Endothelial cell of umbilical vein (primary cell): ENCODE results near the gene TOR4A. TPM values are rescaled to one million over a fixed set of nuclear protein-coding genes. Genes with fewer than 3 reads are reported as not detected.

ENCODE experiments used
- BruUV-seq: library from RNA; stranded (reverse); fragments of 400-500 nt; replicated peaks from 2 replicates; lab custom pipeline; 2021; lab: Mats Ljungman, UMichigan
- CTCF ChIA-PET: fragments of 300-600, 350-600 bp; sonication (Branson Sonifier 250); formaldehyde crosslinking; loops from one replicate; lab custom pipeline; 2021; ENCODE audit warnings: antibody characterized with exemption, inconsistent platforms; lab: Charles Lee
- POLR2A ChIA-PET: fragments of 300-600, 350-600 bp; sonication (Branson Sonifier 250); formaldehyde crosslinking; loops from one replicate; lab custom pipeline; 2021; ENCODE audit warnings: antibody characterized with exemption, inconsistent platforms; lab: Charles Lee
- DNase-seq: peaks from one replicate; pipeline ENCODE4 v3.0.0-alpha.2; 2011; ENCODE audit warnings: low read depth, low spot score
- FAIRE-seq: peaks from 2 replicates; lab custom pipeline; 2011; peaks lifted over from hg19 to GRCh38; lab: Jason Lieb, UNC
- H2AFZ ChIP-seq: 2 replicates; pipeline ENCODE4 v1.6.0; 2012; ENCODE audit warnings: low read depth, low read length, control low read depth, inconsistent platforms
- H3K27ac ChIP-seq: 2 replicates; pipeline ENCODE4 v1.5.1; 2011; ENCODE audit warnings: low read depth, mild to moderate bottlenecking, control low read depth, low read length, moderate library complexity; ENCODE audit not compliant: insufficient read depth
- H3K27me3 ChIP-seq, 2 experiments: 2 replicates each; pipeline versions ENCODE4 v1.6.0 to v1.6.1; 2011; ENCODE audit warnings: low read length in 2 of 2, mixed read lengths in 1 of 2; ENCODE audit not compliant: control insufficient read depth in 2 of 2, insufficient read depth in 2 of 2
- H3K36me3 ChIP-seq, 2 experiments: 2 replicates in 1 of 2; 3 replicates in 1 of 2; pipeline ENCODE4 v1.5.1; 2011; ENCODE audit warnings: low read length in 2 of 2, mild to moderate bottlenecking in 1 of 2, moderate library complexity in 1 of 2; ENCODE audit not compliant: control insufficient read depth in 2 of 2, insufficient read depth in 2 of 2; ENCODE audit errors: extremely low read depth in 1 of 2
- H3K4me1 ChIP-seq: 3 replicates; pipeline ENCODE4 v1.5.1; 2011; ENCODE audit warnings: mild to moderate bottlenecking, low read length; ENCODE audit not compliant: control insufficient read depth, insufficient read depth; ENCODE audit errors: extremely low read depth
- H3K4me2 ChIP-seq: 2 replicates; pipeline ENCODE4 v1.6.1; 2011; ENCODE audit warnings: low read length, control low read depth, mixed read lengths; ENCODE audit not compliant: insufficient read depth
- H3K4me3 ChIP-seq, 3 experiments: fragments of 200-600 bp in 1 of 3; sonication (generic), shearing (Covaris generic) in 1 of 3; replicated peaks in 1 of 3; 2 replicates each; pipeline ENCODE4 v1.5.1; 2011 to 2016; ENCODE audit warnings: control low read depth in 3 of 3, low read length in 3 of 3, mild to moderate bottlenecking in 2 of 3, inconsistent platforms in 1 of 3, low read depth in 1 of 3, moderate library complexity in 1 of 3; ENCODE audit not compliant: insufficient read depth in 1 of 3
- H3K79me2 ChIP-seq: 2 replicates; pipeline ENCODE4 v1.6.0; 2012; ENCODE audit warnings: low read length, inconsistent platforms; ENCODE audit not compliant: control insufficient read depth, insufficient read depth
- H3K9ac ChIP-seq: replicated peaks from 2 replicates; pipeline ENCODE3; 2011; ENCODE audit warnings: low read length, control low read depth; ENCODE audit not compliant: insufficient read depth; ENCODE audit errors: extremely low read depth
- H3K9me1 ChIP-seq: replicated peaks from 3 replicates; pipeline ENCODE4 v1.6.0; 2011; ENCODE audit warnings: mild to moderate bottlenecking, low read length; ENCODE audit not compliant: control insufficient read depth, insufficient read depth; ENCODE audit errors: extremely low read depth
- H3K9me3 ChIP-seq: replicated peaks from 2 replicates; pipeline ENCODE4 v1.5.1; 2012; ENCODE audit warnings: low read length, inconsistent platforms; ENCODE audit not compliant: control insufficient read depth, insufficient read depth
- H4K20me1 ChIP-seq: replicated peaks from 2 replicates; pipeline ENCODE3; 2011; ENCODE audit warnings: mild to moderate bottlenecking, low read length; ENCODE audit not compliant: control insufficient read depth, insufficient read depth; ENCODE audit errors: extremely low read depth
- CTCF ChIP-seq, 2 donors: IDR thresholded peaks; 1 replicate in 1 of 2; 2 replicates in 1 of 2; pipeline ENCODE4 v1.5.1; 2011; ENCODE audit warnings: low read length in 2 of 2, mild to moderate bottlenecking in 2 of 2, moderate library complexity in 2 of 2, control low read depth in 1 of 2, inconsistent platforms in 1 of 2, low read depth in 1 of 2; ENCODE audit not compliant: insufficient read depth in 1 of 2; ENCODE audit errors: extremely low read depth in 1 of 2
- GATA2 ChIP-seq: IDR thresholded peaks from 2 replicates; pipeline ENCODE4 v1.7.0; 2011; ENCODE audit warnings: low read depth, mild to moderate bottlenecking, moderate library complexity, mixed read lengths, low read length; ENCODE audit not compliant: insufficient read length, insufficient read depth
- JUN ChIP-seq: IDR thresholded peaks from 2 replicates; pipeline ENCODE4 v1.6.1; 2011; ENCODE audit warnings: borderline replicate concordance, low read depth; ENCODE audit not compliant: insufficient read length, insufficient read depth
- MAX ChIP-seq: IDR thresholded peaks from 2 replicates; pipeline ENCODE4 v1.6.1; 2011; ENCODE audit not compliant: insufficient read depth, insufficient read length
- dilution Hi-C: fragments of 300-500 bp; cut with MboI; formaldehyde crosslinking; loops from one replicate; pipeline ENCODE4 v1.15.0; 2019; ENCODE audit warnings: low sequenced_read_pairs; ENCODE audit not compliant: extremely low pct_ligation_motif_present
- intact Hi-C: fragments of 100-400 bp; cut with micrococcal nuclease; formaldehyde crosslinking; loops from one replicate; pipeline ENCODE4 v1.10.0; 2022
- polyA plus RNA-seq, 4 experiments: library from polyadenylated mRNA; depleted of rRNA in 3 of 4; stranded (reverse) in 3 of 4; unstranded in 1 of 4; fragments of >200 nt; gene quantifications; 2 replicates each; pipeline versions ENCODE4 v1.2.1 to v1.2.3, GENCODE V29; 2011 to 2012; ENCODE audit warnings: missing spikeins in 1 of 4
- total RNA-seq: library from RNA; stranded (reverse); gene quantifications from 2 replicates; pipeline ENCODE4 v1.2.3, GENCODE V29; 2021

Gene TOR4A
- total and polyA plus RNA-seq, 2 donors (not counting 3 experiments of a cell fraction or from before 2014, with no cell fraction given), result 32.4 to 48.0 TPM

- Histone ChIP-seq H3K27ac (peak overlapping the region; percentile 97), H3K79me2 (peaks cover 21% of the 10 kb centered on the region), H3K9me3 (no peaks in the 10 kb centered on the region), H4K20me1 (no peaks in the 10 kb centered on the region), H3K36me3 (no peaks in the 10 kb centered on the region), H3K27me3 (no peaks in the 10 kb centered on the region), H3K4me3 (no peak overlapping the region), H3K9ac (peak overlapping the region; percentile 58), H3K4me1 (peaks cover 43% of the 10 kb centered on the region), H3K9me1 (no peaks in the 10 kb centered on the region), H3K4me2 (no peak overlapping the region), H2AFZ (no peak overlapping the region)
- intact Hi-C loops, result loop anchor here (1.0 to 2.0 kb wide), 4 partner anchors 8 to 34 kb away; no protein-coding TSS in a partner anchor
- dilution Hi-C loops, result no loop called here
- POLR2A ChIA-PET, result interaction anchor here (0.9 kb wide), 1 partner anchor 27 kb away, joined by 4 read pairs; the partner anchor contains the start of gene TOR4A
- no peak for FAIRE-seq
- CTCF ChIA-PET, result interaction anchor here (0.9 to 3.0 kb wide), 6 partner anchors 8 to 118 kb away, joined by 3 to 24 read pairs (median 6); partner anchors contain the start of genes EXD3 and NOXA1
- TF ChIP-seq JUN (no peak), GATA2 (no peak), CTCF (IDR thresholded peaks at IDR 0.05; ENCODE audit: extremely low read depth in 1 of 2, insufficient read depth in 1 of 2, low read depth in 1 of 2, low read length in 2 of 2) (peak in 1 of 2 donors; percentile 45), MAX (no peak)
- DNase-seq, result no peak
- no TSS peak for BruUV-seq
These were observed 27.0 kb downstream of the TOR4A start for GRCh38 chr9:137304383-137305059.
